ENCODE data around the gene FIGNL2. TPM values are rescaled to one million over a fixed set of nuclear protein-coding genes. Genes with fewer than 3 reads are reported as not detected.

The FIGNL2 gene
- total and polyA plus RNA-seq, 2 donors (not counting 1 experiment from before 2014, with no cell fraction given), result 0.07 to 0.17 TPM

GRCh38 chr12:51866762-51867161 is 18.2 kb upstream of the FIGNL2 start:
- Histone ChIP-seq H3K27me3 (ENCODE audit: control insufficient read depth, insufficient read depth, low read length) (peaks cover 39% of the 10 kb centered on the region), H3K79me2 (ENCODE audit: control insufficient read depth, insufficient read depth, low read length) (no peaks in the 10 kb centered on the region), H2AFZ (ENCODE audit: low read length) (no peak overlapping the region), H3K4me2 (ENCODE audit: extremely low read depth, insufficient read depth, low read length) (no peak overlapping the region), H3K4me1 (ENCODE audit: control insufficient read depth, extremely low read depth, insufficient read depth, low read length) (peaks cover 2% of the 10 kb centered on the region), H3K4me3 (replicated peaks in 1 of 4; ENCODE audit: control extremely low read depth in 1 of 4, insufficient read depth in 1 of 4, low read depth in 3 of 4, low read length in 4 of 4) (no peak overlapping the region), H3K36me3 (ENCODE audit: control insufficient read depth, insufficient read depth, low read length) (no peaks in the 10 kb centered on the region), H4K20me1 (ENCODE audit: control insufficient read depth, extremely low read depth, insufficient read depth, low read length) (no peaks in the 10 kb centered on the region), H3K9ac (ENCODE audit: insufficient read depth, low read length) (no peak overlapping the region), H3K9me3 (ENCODE audit: control insufficient read depth, insufficient read depth, low read depth, low read length) (no peaks in the 10 kb centered on the region), H3K27ac (ENCODE audit: insufficient read depth, low read length) (no peak overlapping the region)
- TF ChIP-seq, protein P1, sequence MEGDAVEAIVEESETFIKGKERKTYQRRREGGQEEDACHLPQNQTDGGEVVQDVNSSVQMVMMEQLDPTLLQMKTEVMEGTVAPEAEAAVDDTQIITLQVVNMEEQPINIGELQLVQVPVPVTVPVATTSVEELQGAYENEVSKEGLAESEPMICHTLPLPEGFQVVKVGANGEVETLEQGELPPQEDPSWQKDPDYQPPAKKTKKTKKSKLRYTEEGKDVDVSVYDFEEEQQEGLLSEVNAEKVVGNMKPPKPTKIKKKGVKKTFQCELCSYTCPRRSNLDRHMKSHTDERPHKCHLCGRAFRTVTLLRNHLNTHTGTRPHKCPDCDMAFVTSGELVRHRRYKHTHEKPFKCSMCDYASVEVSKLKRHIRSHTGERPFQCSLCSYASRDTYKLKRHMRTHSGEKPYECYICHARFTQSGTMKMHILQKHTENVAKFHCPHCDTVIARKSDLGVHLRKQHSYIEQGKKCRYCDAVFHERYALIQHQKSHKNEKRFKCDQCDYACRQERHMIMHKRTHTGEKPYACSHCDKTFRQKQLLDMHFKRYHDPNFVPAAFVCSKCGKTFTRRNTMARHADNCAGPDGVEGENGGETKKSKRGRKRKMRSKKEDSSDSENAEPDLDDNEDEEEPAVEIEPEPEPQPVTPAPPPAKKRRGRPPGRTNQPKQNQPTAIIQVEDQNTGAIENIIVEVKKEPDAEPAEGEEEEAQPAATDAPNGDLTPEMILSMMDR (conservative IDR thresholded peaks at IDR 0.05 in 1 of 2, IDR thresholded peaks at IDR 0.05 in 1 of 2; ENCODE audit: low read depth in 1 of 2, low read length in 2 of 2), result no peak
- TF ChIP-seq EZH2 (IDR thresholded peaks at IDR 0.05; ENCODE audit: low read length, missing control alignments), result no peak
- DNase-seq (ENCODE audit: low read depth in 2 of 2), result no peak

DNA sequence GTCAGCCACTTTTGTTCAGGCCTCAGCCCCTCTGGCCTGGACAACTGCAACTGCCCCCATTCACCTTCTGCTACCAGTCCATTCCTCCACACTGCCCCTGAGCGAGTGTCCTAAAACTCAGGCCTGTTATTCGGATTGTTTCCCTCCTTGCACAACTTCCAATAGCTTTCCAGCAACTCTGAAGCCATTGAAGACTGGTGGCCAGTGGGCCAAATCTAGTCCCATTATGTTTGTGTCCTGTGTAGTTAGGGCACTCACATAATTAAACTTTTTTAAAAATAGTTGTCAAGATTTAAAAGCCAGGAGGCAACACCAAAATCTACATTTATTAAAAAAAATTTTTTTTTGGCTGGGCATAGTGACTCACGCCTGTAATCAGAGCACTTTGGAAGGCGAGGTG is 17.8 kb upstream of the FIGNL2 start:
- H3K4me2 ChIP-seq (ENCODE audit: extremely low read depth, insufficient read depth, low read length), result no peak overlapping the region
- H3K9ac ChIP-seq (ENCODE audit: insufficient read depth, low read length), result no peak overlapping the region
- no peak overlapping the region for H2AFZ ChIP-seq (ENCODE audit: low read length)
- no peak overlapping the region for H3K27ac ChIP-seq (ENCODE audit: insufficient read depth, low read length)
- TF ChIP-seq, protein P1 (conservative IDR thresholded peaks at IDR 0.05 in 1 of 2, IDR thresholded peaks at IDR 0.05 in 1 of 2; ENCODE audit: low read depth in 1 of 2, low read length in 2 of 2), result no peak
- TF ChIP-seq EZH2 (IDR thresholded peaks at IDR 0.05; ENCODE audit: low read length, missing control alignments), result no peak
- H3K27me3 ChIP-seq (ENCODE audit: control insufficient read depth, insufficient read depth, low read length), result peaks cover 38% of the 10 kb centered on the region
- DNase-seq (ENCODE audit: low read depth in 2 of 2), result no peak
- H3K36me3 ChIP-seq (ENCODE audit: control insufficient read depth, insufficient read depth, low read length), result no peaks in the 10 kb centered on the region
- H3K4me1 ChIP-seq (ENCODE audit: control insufficient read depth, extremely low read depth, insufficient read depth, low read length), result peaks cover 2% of the 10 kb centered on the region
- no peaks in the 10 kb centered on the region for H4K20me1 ChIP-seq (ENCODE audit: control insufficient read depth, extremely low read depth, insufficient read depth, low read length)
- H3K9me3 ChIP-seq (ENCODE audit: control insufficient read depth, insufficient read depth, low read depth, low read length), result no peaks in the 10 kb centered on the region
- no peaks in the 10 kb centered on the region for H3K79me2 ChIP-seq (ENCODE audit: control insufficient read depth, insufficient read depth, low read length)
- H3K4me3 ChIP-seq (replicated peaks in 1 of 4; ENCODE audit: control extremely low read depth in 1 of 4, insufficient read depth in 1 of 4, low read depth in 3 of 4, low read length in 4 of 4), result no peak overlapping the region

- Histone ChIP-seq H2AFZ (ENCODE audit: low read length) (no peak overlapping the region), H3K4me3 (replicated peaks in 1 of 4; ENCODE audit: control extremely low read depth in 1 of 4, insufficient read depth in 1 of 4, low read depth in 3 of 4, low read length in 4 of 4) (no peak overlapping the region), H3K27me3 (ENCODE audit: control insufficient read depth, insufficient read depth, low read length) (peaks cover 37% of the 10 kb centered on the region), H3K9ac (ENCODE audit: insufficient read depth, low read length) (no peak overlapping the region), H3K36me3 (ENCODE audit: control insufficient read depth, insufficient read depth, low read length) (no peaks in the 10 kb centered on the region), H3K79me2 (ENCODE audit: control insufficient read depth, insufficient read depth, low read length) (no peaks in the 10 kb centered on the region), H3K4me1 (ENCODE audit: control insufficient read depth, extremely low read depth, insufficient read depth, low read length) (peaks cover 2% of the 10 kb centered on the region), H3K27ac (ENCODE audit: insufficient read depth, low read length) (no peak overlapping the region), H3K9me3 (ENCODE audit: control insufficient read depth, insufficient read depth, low read depth, low read length) (no peaks in the 10 kb centered on the region), H3K4me2 (ENCODE audit: extremely low read depth, insufficient read depth, low read length) (no peak overlapping the region), H4K20me1 (ENCODE audit: control insufficient read depth, extremely low read depth, insufficient read depth, low read length) (no peaks in the 10 kb centered on the region)
- no peak for TF ChIP-seq EZH2 (IDR thresholded peaks at IDR 0.05; ENCODE audit: low read length, missing control alignments)
- TF ChIP-seq, protein P1 (conservative IDR thresholded peaks at IDR 0.05 in 1 of 2, IDR thresholded peaks at IDR 0.05 in 1 of 2; ENCODE audit: low read depth in 1 of 2, low read length in 2 of 2), result no peak
- no peak for DNase-seq (ENCODE audit: low read depth in 2 of 2)
Measured at GRCh38 chr12:51865757-51866270, 17.3 kb upstream of the FIGNL2 start.
